CD14-positive monocyte (primary cell): ENCODE measurements around the gene FRS2. TPM values are rescaled to one million over a fixed set of nuclear protein-coding genes. Genes with fewer than 3 reads are reported as not detected.

Experiments used
- DNase-seq, 3 donors: peaks; one replicate each; pipeline ENCODE4 v3.0.0-alpha.2; 2011 to 2022
- H2AFZ ChIP-seq: 2 replicates; pipeline ENCODE4 v1.6.0; 2012; ENCODE audit warnings: mild to moderate bottlenecking, low read depth, low read length, inconsistent platforms; ENCODE audit not compliant: insufficient read depth, poor library complexity, severe bottlenecking
- H3K27ac ChIP-seq, 2 donors: 1 replicate in 1 of 2; 2 replicates in 1 of 2; pipeline ENCODE4 v1.5.1; 2012 to 2013; ENCODE audit warnings: low read length in 2 of 2, control low read depth in 1 of 2, inconsistent platforms in 1 of 2, low read depth in 1 of 2, mild to moderate bottlenecking in 1 of 2
- H3K27me3 ChIP-seq, 2 donors: one replicate each; pipeline versions ENCODE4 v1.6.0 to v1.6.1; 2011 to 2013; ENCODE audit warnings: low read length in 2 of 2; ENCODE audit not compliant: control insufficient read depth in 2 of 2, insufficient read depth in 2 of 2
- H3K36me3 ChIP-seq, 2 donors: replicated peaks in 1 of 2; 1 replicate in 1 of 2; 2 replicates in 1 of 2; pipeline versions ENCODE4 v1.5.1 to v1.6.1; 2012 to 2013; ENCODE audit warnings: low read length in 2 of 2, control low read depth in 1 of 2, inconsistent platforms in 1 of 2, mild to moderate bottlenecking in 1 of 2; ENCODE audit not compliant: insufficient read depth in 2 of 2, control insufficient read depth in 1 of 2
- H3K4me1 ChIP-seq, 2 donors: 1 replicate in 1 of 2; 2 replicates in 1 of 2; pipeline versions ENCODE4 v1.5.1 to v1.6.1; 2012 to 2013; ENCODE audit warnings: low read length in 2 of 2, control low read depth in 1 of 2, inconsistent platforms in 1 of 2, mild to moderate bottlenecking in 1 of 2, moderate library complexity in 1 of 2; ENCODE audit not compliant: insufficient read depth in 2 of 2, control insufficient read depth in 1 of 2
- H3K4me2 ChIP-seq: replicated peaks from 2 replicates; pipeline ENCODE3; 2012; ENCODE audit warnings: low read length, moderate library complexity, mild to moderate bottlenecking; ENCODE audit not compliant: poor library complexity, severe bottlenecking; ENCODE audit errors: extremely low read depth
- H3K4me3 ChIP-seq, 3 experiments: fragments of 200-600 bp in 1 of 3; sonication (generic) in 1 of 3; replicated peaks in 1 of 3; 1 replicate in 2 of 3; 2 replicates in 1 of 3; pipeline ENCODE4 v1.5.1; 2011 to 2013; ENCODE audit warnings: low read length in 3 of 3, mild to moderate bottlenecking in 3 of 3, control low read depth in 2 of 3, low read depth in 2 of 3, inconsistent platforms in 1 of 3, moderate library complexity in 1 of 3
- H3K79me2 ChIP-seq: 2 replicates; pipeline ENCODE4 v1.6.0; 2012; ENCODE audit warnings: mild to moderate bottlenecking, control low read depth, inconsistent platforms, low read length, moderate library complexity; ENCODE audit not compliant: insufficient read depth
- H3K9ac ChIP-seq: 2 replicates; pipeline ENCODE4 v1.6.0; 2017; ENCODE audit warnings: low read length, mild to moderate bottlenecking; ENCODE audit not compliant: insufficient read depth, poor library complexity, severe bottlenecking
- H3K9me3 ChIP-seq, 2 donors: replicated peaks in 1 of 2; 1 replicate in 1 of 2; 2 replicates in 1 of 2; pipeline versions ENCODE4 v1.5.1 to v1.6.1; 2012 to 2013; ENCODE audit warnings: low read length in 2 of 2, control low read depth in 1 of 2; ENCODE audit not compliant: control insufficient read depth in 1 of 2, insufficient read depth in 1 of 2
- H4K20me1 ChIP-seq: 2 replicates; pipeline ENCODE4 v1.6.0; 2012; ENCODE audit warnings: mild to moderate bottlenecking, low read length, control low read depth, moderate library complexity; ENCODE audit not compliant: insufficient read depth
- H3K27ac Mint-ChIP-seq, 7 donors: one replicate each; pipeline ENCODE4 v1.8.0; 2020; ENCODE audit warnings: mild to moderate bottlenecking in 7 of 7, mixed read lengths in 7 of 7, moderate library complexity in 6 of 7, inconsistent platforms in 2 of 7
- H3K27me3 Mint-ChIP-seq, 3 donors: one replicate each; pipeline ENCODE4 v1.8.0; 2021 to 2022; ENCODE audit warnings: low read depth in 3 of 3, mild to moderate bottlenecking in 3 of 3, mixed read lengths in 3 of 3, moderate library complexity in 3 of 3, inconsistent platforms in 1 of 3
- H3K36me3 Mint-ChIP-seq, 2 donors: one replicate each; pipeline ENCODE4 v1.8.0; 2020; ENCODE audit warnings: mixed read lengths in 2 of 2, inconsistent platforms in 1 of 2, mild to moderate bottlenecking in 1 of 2
- H3K4me1 Mint-ChIP-seq: one replicate; pipeline ENCODE4 v1.8.0; 2020; ENCODE audit warnings: mild to moderate bottlenecking, mixed read lengths
- H3K4me3 Mint-ChIP-seq, 2 donors: one replicate each; pipeline ENCODE4 v1.8.0; 2020; ENCODE audit warnings: mild to moderate bottlenecking in 2 of 2, mixed read lengths in 2 of 2, moderate library complexity in 1 of 2
- H3K9me3 Mint-ChIP-seq, 7 donors: one replicate each; pipeline ENCODE4 v1.8.0; 2020 to 2022; ENCODE audit warnings: mixed read lengths in 7 of 7, mild to moderate bottlenecking in 6 of 7, moderate library complexity in 6 of 7, inconsistent platforms in 2 of 7
- CTCF ChIP-seq: fragments of 200-600 bp; IDR thresholded peaks from one replicate; pipeline ENCODE4 v1.8.0; 2022; ENCODE audit warnings: antibody characterized with exemption, mild to moderate bottlenecking
- WGBS: methylation state at CpG from one replicate; pipeline ENCODE4 v1.1.5; 2013; ENCODE audit warnings: missing lambda C conversion rate; ENCODE audit not compliant: insufficient coverage; 5-methylcytosine and 5-hydroxymethylcytosine counted together
- intact Hi-C, 2 donors: fragments of 100-400 bp; cut with micrococcal nuclease; formaldehyde crosslinking; loops; one replicate each; pipeline versions ENCODE4 v1.15.0 to v1.15.1; 2023
- polyA plus RNA-seq, 3 donors: library from polyadenylated mRNA; depleted of rRNA in 1 of 3; unstranded in 2 of 3; stranded (reverse) in 1 of 3; fragments of 300-500 nt in 2 of 3; fragments of >200 nt in 1 of 3; fragmentation: Illumina TruSeq in 2 of 3; gene quantifications; 1 replicate in 2 of 3; 2 replicates in 1 of 3; pipeline ENCODE4 v1.2.3, GENCODE V29; 2012 to 2021

The FRS2 gene
- polyA plus RNA-seq, 3 donors = 6.8 to 13.6 (median 13.0) TPM

GRCh38 chr12:69456239-69456638, 13.9 kb upstream of the FRS2 start:
- Mint-ChIP-seq H3K27me3 (peaks cover 0 to 6% (median 0%) of the 10 kb centered on the region in 3 donors), H3K36me3 (no peaks in the 10 kb centered on the region), H3K27ac (no peak overlapping the region), H3K4me1 (no peaks in the 10 kb centered on the region), H3K9me3 (peaks cover 0 to 2% (median 0%) of the 10 kb centered on the region in 7 donors), H3K4me3 (no peak overlapping the region)
- intact Hi-C loops = no loop called here
- no peak overlapping the region for H2AFZ ChIP-seq
- H3K27ac ChIP-seq = no peak overlapping the region
- H3K4me2 ChIP-seq = no peak overlapping the region
- TF ChIP-seq CTCF = no peak
- no peak for DNase-seq
- no peaks in the 10 kb centered on the region for H3K9me3 ChIP-seq
- no peaks in the 10 kb centered on the region for H4K20me1 ChIP-seq
- no peaks in the 10 kb centered on the region for H3K79me2 ChIP-seq
- H3K9ac ChIP-seq = no peak overlapping the region
- H3K4me3 ChIP-seq = no peak overlapping the region
- no peaks in the 10 kb centered on the region for H3K4me1 ChIP-seq
- H3K36me3 ChIP-seq = no peaks in the 10 kb centered on the region
- H3K27me3 ChIP-seq = no peaks in the 10 kb centered on the region

DNA sequence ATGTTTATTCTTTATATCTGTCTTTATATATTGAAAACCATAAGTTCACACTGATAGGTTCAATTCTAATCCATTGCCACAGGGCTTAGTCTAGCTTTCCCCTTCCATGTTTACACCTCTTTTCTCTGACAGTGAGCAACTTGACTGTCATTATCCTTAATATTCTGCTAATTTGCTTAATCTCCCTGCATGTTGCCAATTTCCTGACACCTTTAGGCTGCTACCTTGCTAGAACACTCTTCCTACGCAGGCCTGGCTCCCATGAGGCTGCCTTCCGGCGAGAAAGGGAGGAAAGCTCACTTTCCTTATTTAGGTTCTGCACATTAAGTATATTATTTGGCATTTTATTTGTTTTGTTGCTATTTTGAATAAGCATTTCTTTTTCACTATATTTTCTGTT, 12.8 kb upstream of the FRS2 start:
- H3K27me3 Mint-ChIP-seq = peaks cover 0 to 4% (median 0%) of the 10 kb centered on the region in 3 donors
- Histone ChIP-seq H3K27me3 (no peaks in the 10 kb centered on the region), H3K4me1 (no peaks in the 10 kb centered on the region), H3K27ac (no peak overlapping the region), H3K9ac (no peak overlapping the region), H3K36me3 (no peaks in the 10 kb centered on the region), H3K4me3 (no peak overlapping the region), H2AFZ (no peak overlapping the region), H4K20me1 (no peaks in the 10 kb centered on the region), H3K79me2 (no peaks in the 10 kb centered on the region), H3K9me3 (no peaks in the 10 kb centered on the region), H3K4me2 (no peak overlapping the region)
- intact Hi-C loops = no loop called here
- H3K4me3 Mint-ChIP-seq = no peak overlapping the region
- no peaks in the 10 kb centered on the region for H3K4me1 Mint-ChIP-seq
- no peak for DNase-seq
- H3K36me3 Mint-ChIP-seq = no peaks in the 10 kb centered on the region
- H3K9me3 Mint-ChIP-seq = peaks cover 0 to 2% (median 0%) of the 10 kb centered on the region in 7 donors
- no CpG with 5 or more reads among the region's 3 CpGs for WGBS
- no peak overlapping the region for H3K27ac Mint-ChIP-seq
- TF ChIP-seq CTCF = no peak
